HUDEP-2 (cell line): ENCODE results near the gene KIF4B.
"Not testable (repeated sequence)": the region's sequence is repeated elsewhere in the genome, so short reads cannot be mapped to it uniquely, and the experiment has no call there.

ENCODE experiments used
- DNase-seq, 76 experiments: peaks; one replicate each; lab custom pipeline; 2025; ENCODE audit not compliant: unreplicated experiment in 76 of 76; lab: John Stamatoyannopoulos, UW

The KIF4B gene

DNA sequence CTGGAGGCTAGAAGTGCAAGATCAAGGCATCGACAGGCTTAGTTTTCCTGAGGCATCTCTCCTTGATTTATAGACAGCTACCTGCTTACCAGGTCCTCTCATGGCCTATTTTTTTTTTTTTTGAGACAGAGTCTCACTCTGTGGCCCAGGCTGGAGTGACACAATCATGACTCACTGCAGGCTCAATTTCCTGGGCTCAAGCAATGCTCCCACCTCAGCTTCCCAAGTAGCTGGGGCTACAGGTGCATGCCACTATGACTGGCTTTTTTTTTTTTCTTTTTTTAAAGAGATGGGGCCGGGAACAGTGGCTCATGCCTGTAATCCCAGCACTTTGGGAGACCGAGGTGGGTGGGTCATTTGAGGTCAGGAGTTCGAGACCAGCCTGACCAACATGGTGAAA, 10.8 kb upstream of the KIF4B start:
- not testable (repeated sequence) for DNase-seq

DNA sequence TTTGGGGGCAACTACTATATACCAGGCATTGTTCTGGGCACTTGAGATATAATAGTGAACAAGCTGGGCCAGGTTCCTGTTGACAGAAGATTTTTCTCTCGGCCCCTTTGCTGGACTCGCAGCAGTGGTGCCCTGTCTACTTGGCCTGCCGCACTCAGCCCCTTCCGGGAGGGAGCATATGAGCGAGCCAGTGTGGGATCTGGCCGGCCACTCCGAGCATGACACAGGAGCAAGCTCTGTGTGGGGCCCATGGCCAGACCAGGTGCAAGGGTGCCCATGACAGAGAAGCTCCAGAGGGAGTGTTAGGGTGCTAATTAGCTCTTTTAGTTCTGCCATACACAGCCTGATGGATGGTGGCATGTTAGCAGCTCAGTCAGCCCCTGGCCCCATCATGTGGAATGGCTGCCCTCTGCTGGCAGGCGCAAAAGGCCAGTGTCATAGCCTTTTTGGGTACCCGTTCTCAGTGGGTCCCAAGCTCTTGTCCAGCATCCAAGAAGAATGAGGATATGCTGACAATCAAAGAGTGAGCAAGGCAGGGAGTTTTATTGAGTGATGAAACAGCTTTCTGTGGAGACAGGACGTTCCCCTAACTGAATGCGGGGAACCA, 9.3 kb upstream of the KIF4B start:
- DNase-seq, result peak in 54 of 76 experiments; percentile 5 to 73 (median 40)

DNA sequence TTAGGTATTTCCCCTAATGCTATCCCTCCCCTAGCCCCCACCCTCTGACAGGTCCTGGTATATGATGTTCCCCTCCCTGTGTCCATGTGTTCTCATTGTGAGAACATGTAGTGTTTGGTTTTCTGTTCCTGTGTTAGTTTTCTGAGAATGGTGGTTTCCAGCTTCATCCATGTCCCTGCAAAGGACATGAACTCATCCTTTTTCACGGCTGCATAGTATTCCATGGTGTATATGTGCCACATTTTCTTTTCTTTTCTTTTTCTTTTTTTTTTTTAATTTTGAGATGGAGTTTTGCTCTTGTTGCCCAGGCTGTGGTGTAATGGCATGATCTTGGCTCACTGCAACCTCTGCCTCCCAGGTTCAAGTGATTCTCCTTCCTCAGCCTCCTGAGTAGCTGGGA, 7.3 kb upstream of the KIF4B start:
- DNase-seq, result not testable (repeated sequence)

DNA sequence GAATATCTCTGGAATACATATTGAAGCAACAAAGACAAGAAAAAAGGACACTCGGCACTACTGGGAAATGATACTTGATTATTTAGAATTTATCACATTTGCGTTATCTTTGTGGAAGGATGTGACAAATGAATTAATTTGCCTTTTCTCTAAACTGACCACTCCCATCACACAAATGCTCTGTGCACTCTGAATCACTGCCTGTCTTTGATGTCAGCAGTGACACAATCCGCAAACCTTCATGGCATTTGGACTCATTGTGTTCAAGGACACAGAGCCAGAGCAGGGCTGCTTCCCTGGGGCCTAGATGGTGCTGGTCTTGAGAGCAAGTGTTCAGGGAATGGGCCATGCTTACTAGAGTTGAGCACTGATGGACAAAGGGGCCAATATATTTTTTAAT, 4.9 kb upstream of the KIF4B start:
- DNase-seq, result no peak

DNA sequence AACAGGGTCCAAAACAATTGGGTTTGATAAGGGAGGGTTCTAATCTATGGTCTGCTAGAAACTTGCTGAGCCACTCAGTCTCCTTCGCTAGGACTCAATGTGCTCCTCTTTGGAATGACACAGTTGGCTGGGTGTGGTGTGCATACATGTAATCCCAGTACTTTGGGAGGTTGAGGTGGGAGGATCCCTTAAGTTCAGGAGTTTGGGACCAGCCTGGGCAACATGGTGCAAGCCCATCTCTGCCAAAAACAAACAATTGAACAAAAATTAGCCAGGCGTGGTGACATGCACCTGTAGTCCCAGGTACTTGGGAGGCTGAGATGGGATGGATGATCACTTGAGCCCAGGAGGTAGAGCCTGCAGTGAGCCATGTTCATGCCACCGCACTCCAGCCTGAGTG, 2.7 kb upstream of the KIF4B start:
- no peak for DNase-seq

DNA sequence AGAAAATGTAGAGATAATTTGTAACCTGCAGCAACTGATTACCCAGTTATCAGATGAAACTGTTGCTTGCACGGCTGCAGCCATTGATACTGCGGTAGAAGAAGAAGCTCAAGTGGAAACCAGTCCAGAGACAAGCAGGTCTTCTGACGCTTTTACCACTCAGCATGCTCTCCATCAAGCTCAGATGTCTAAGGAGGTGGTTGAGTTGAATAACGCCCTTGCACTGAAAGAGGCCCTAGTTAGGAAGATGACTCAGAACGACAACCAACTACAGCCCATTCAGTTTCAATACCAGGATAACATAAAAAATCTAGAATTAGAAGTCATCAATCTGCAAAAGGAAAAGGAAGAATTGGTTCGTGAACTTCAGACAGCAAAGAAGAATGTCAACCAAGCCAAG, 1.7 kb downstream of the KIF4B start:
- peak in 9 of 76 experiments; percentile 4 to 49 (median 18) for DNase-seq

DNA sequence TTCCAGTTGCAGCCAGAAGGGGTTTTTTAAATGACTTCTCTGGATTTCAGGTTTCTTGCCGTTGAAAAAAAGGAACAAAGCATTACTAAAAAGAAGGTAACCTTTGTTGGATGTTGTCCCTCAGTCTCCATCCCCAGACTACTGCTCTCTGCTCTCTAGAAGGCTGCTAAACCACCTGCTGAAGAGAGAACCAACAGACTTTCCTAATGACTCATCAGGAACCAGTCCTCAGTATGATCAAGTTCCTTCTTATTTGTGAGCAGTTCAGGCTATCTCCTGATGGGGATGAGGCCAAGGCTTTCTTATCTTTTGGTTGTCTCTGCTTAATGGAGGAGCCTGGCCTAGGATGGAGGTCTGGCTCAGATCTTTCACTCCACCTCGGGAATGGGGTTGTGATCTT, 4.1 kb downstream of the KIF4B start:
- peak in 19 of 76 experiments; percentile 11 to 71 (median 33) for DNase-seq

DNA sequence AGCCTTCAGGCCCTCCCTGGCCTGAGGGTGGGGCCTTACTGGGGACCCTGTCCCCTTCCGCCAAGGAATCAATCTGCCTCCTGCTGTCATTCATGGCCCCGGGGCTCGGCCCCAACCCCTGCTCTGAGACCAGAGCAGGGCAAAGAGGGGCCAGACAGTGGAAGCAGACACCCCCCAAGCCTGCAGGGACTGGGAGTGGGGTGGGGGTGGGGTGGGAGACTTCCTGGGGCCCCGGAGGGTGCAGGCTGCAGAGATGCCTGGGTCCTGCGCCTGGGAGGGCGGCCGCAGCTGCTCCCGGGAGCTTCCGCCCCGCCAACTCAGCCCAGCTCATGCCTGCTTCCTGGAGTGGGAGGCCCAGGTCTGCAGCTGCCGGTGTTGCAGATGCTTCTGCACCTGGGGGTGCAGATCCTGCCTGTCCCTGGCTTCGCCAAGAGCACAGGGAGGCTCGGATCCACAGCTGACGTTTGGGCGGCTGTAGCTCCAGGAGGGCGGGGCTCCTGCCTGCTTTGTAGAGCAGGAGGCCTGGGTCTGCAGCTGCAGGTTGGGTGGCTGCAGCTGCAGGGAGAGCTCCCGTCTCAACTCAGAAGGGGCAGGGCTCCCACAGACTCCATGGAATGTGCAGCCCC, 6.2 kb downstream of the KIF4B start:
- DNase-seq, result no peak

DNA sequence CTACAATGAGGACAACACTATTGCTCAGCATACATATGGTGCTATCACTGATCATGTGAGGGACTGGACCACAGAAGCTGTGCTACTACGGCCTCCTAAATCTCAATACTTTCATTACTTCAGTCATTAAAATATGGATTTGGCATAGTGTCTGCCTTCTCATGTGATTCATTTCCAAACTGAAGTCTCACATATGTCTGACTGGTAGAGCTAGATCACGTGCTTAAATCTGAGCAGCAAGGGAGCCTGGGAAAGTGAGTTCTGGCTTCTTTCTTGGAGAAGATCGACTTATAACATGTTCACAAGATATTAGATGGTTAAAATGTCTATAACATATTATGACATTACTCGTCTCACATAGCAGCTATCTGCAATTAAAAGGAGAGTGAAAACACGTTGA, 8.3 kb downstream of the KIF4B start:
- no peak for DNase-seq

DNA sequence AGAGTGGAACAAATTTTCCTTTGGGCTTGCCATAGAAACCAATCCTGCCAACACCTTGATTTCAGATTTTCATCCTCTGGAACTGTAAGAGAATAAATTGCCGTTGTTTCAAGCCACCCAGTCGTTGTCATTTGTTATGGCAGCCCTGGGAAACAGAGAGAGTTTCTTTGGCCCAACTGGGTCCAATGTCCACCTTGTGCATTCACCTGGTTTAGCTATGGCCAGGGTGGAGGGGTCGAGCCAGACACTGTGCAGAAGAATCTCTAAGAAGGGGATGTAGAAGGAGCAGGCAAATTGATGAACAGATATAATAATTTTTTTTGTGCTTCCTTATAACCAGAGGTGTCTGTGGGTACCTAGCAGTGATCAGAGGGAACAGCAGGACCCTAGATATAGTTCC, 9.8 kb downstream of the KIF4B start:
- DNase-seq, result no peak

DNA sequence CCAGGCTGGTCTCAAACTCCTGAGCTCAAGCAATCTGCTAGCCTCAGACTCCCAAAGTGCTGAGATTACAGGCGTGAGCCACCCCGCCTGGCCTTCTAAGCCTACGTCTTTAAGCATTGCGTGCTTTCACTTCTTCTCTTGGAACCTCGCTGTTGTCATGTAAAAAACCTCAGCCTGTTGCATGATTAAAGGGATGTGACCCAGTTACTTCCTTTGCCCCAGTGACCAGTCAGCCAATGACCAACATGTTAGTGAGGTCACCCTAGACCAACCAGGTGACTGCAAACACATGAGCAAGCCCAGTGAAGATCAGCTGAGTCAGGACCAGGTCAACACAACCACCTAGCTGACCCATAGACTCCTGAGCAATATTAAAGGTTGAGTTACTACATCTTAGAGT, 10.5 kb downstream of the KIF4B start:
- no peak for DNase-seq

DNA sequence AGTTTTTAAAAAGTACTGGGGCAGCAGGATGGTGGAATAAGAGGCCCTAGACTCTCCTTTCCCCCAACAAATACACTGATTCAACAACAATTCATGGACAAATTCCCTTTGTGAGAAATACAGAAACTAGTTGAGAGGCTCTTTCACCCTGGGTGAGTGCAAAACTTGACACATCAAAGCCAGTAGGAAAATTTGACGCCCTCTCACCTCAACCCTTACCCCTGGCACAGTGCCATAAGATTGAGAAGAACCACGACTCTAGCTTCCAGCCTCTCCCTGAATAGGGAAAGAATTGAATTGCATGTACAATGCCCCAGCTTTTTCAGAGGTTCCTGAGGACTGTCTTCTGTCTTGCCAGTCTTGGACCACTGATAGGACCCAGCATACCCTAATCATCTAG, 12.3 kb downstream of the KIF4B start:
- peak in 25 of 76 experiments; percentile 7 to 66 (median 34) for DNase-seq

DNA sequence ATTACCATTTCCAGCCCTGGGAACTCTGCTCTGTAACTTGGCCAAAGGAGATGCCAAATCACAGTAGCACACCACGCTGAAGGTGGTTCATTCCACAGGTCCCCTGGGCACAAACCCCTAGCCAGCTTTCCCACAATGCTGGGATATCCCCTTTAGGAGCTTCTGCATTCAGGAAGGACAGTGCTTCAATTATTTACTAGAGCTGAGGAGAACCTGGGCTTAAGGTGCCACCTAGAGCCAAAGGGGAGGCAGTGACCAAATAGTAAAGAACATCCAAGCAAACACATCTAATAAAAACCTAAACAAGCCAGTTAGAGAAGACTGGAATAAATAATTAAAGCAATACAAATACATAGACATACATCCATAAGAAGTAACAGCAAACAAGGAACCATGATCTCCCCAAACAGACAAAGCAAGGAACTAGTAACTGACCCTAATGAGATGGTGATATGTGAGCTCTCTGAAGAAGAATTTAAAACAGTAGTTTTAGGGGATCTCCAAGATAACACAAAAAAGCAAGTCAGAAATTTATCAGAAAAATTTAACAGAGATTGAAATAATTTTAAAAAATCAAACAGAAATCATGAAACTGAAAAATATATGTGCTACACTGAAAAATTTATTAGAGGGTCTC, 14.6 kb downstream of the KIF4B start:
- peak in 32 of 76 experiments; percentile 5 to 61 (median 22) for DNase-seq

DNA sequence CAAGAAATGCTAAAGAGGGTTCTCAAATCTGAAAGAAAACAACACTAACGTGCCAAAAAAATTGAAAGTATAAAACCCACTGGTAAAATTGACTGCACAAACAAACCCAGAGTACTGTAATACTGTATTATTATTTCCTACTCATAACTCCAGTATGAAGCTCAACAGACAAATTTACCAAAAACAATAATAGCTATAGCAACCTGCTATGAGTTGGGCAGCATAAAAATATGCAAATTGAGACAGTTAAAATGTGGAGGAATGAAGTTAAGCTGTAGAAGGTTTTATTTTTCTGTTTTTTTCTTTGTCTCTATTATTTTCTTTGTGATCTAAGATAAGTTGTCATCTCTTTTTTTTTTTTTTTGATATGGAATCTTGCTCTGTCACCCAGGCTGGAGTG, 15.7 kb downstream of the KIF4B start:
- DNase-seq, result no peak

DNA sequence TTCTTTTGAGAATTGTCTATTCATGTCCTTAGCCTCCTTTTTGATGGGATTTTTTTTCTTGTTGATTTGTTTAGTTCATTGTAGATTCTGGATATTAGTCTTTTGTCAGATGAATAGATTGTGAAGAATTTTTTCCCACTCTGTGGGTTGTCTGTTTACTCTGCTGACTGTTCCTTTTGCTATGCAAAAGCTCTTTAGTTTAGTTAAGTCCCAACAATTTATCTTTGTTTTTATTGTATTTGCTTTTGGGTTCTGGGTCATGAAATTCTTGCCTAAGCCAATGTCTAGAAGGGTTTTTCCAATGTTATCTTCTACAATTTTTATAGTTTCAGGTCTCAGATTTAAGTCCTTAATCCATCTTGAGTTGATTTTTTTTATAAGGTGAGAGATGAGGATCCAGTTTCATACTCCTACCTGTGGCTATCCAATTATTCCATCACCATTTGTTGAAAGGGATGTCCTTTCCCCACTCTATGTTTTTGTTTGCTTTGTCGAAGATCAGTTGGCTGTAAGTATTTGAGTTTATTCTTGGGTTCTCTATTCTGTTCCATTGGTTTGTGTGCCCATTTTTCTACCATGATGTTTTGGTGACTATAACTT, 20.7 kb downstream of the KIF4B start:
- not testable (repeated sequence) for DNase-seq

DNA sequence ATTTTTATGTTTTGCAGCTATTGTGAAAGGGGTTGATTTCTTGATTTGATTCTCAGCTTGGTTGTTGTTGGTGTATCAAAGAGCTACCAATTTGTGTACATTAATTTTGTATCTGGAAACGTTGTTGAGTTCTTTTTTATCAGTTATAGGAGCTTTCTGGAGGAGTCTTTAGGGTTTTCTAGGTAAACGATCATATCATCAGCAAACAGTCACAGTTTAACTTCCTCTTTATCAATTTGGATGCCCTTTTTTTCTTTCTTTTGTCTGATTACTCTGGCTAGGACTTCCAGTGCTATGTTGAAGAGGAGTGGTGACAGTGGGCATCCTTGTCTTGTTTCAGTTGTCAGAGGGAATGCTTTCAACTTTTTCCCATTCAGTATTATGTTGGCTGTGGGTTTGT, 21.5 kb downstream of the KIF4B start:
- DNase-seq, result peak in 31 of 76 experiments; percentile 4 to 80 (median 42)

DNA sequence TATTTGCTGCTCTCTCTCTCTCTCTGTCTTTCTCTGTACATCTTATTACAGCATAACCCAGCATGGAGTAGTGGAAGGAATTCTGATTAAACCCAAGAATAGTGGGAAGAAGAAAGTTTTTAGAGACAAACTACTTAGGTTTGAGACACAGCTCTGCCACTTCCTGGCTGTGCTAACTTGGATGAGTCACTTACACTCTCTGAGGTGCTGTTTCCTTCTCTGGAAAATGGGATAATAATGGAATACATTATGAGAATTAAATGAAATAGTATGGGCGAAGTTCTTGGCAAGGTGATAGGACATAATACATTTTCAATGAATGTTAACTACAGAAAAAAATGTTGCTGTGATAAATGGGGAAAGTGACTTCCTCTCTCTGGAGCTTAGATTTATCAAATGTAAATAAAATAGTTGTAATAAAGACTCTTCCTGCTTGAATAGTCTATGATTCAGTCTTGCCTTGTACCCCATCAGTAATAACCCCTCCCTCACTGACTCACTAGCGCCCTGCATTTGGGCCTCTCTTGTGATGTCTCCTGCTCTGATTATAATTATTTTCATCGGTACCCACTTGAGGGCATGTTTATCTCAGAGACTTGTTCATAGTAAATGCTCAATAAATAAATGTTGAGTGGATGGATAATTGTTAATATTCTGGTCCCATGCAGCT, 27.6 kb downstream of the KIF4B start:
- DNase-seq, result no peak

DNA sequence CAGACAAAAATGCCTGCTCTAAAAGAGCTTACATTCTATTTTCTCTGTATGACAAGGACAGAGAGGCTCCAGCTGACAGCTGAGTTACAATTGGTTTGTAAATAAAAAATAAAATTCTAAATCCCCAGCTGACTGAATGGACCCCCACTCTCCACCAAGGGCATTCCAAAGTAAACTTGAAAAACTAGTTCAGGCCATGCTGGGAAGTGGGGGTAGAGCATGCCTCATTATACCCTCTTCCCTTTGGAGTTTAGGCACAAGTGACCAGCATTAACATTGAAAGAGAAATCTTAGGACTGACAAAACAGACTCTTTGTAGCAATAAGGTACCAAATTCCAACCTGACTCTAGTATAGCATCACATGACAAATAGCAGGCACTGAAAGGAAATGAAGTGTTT, 31.0 kb downstream of the KIF4B start:
- DNase-seq, result no peak

DNA sequence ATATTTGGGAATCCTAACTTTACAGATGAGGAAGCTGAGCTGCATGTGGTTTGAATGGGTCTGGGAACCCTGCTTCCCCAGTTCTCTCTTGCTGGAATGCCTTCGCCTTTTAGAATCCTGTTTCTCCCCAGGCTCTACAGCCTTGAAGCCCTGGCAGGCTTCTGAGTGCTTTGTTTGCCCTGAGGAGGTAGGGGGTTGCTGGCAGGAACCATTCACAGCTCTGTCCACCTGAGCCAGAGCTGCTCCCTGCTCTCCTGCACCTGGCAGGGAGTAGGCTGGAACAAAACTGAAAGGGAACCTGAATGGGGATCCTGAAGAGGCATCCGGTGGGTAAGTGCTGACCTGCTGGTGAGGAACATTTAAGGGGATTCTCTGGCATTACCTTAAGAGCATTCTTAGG, 33.0 kb downstream of the KIF4B start:
- no peak for DNase-seq

DNA sequence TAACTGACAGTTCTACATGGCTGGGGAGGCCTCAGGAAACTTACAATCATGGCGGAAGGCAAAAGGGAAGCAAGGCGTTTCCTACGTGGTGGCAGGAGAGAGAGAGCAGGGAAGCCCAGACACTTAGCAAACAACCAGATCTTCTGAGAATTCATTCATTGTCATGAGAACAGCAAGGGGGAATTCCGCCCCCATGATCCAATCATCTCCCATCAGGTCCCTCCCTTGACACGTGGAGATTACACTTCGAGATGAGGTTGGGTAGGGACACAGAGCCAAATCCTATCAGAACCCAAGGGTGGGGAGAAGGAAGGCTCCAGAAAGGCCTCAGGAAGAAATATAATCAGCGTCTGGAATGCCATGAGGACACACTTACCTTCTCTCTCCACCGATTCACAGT, 34.3 kb downstream of the KIF4B start:
- no peak for DNase-seq
